Muscle of leg (tissue), 16 donors: ENCODE results near the gene GAL3ST1. TPM values are rescaled to one million over a fixed set of nuclear protein-coding genes. Genes with fewer than 3 reads are reported as not detected.
A peak's percentile ranks its signal among the peaks of the same experiment; 100 is the strongest.
"Not testable (repeated sequence)": the region's sequence is repeated elsewhere in the genome, so short reads cannot be mapped to it uniquely, and the experiment has no call there.

Experiments
- DNase-seq: peaks from one replicate; pipeline ENCODE4 v3.0.0; 2013
- H3K27ac ChIP-seq: one replicate; pipeline ENCODE4 v1.5.1; 2013; ENCODE audit warnings: mild to moderate bottlenecking, low read length, control low read depth
- H3K27me3 ChIP-seq: one replicate; pipeline ENCODE4 v1.6.1; 2013; ENCODE audit warnings: low read length; ENCODE audit not compliant: control insufficient read depth, insufficient read depth
- H3K36me3 ChIP-seq: one replicate; pipeline ENCODE4 v1.6.1; 2013; ENCODE audit warnings: low read length; ENCODE audit not compliant: control insufficient read depth, insufficient read depth
- H3K4me1 ChIP-seq: one replicate; pipeline ENCODE4 v1.6.1; 2013; ENCODE audit warnings: low read length; ENCODE audit not compliant: control insufficient read depth, insufficient read depth
- H3K4me3 ChIP-seq: one replicate; pipeline ENCODE4 v1.5.1; 2013; ENCODE audit warnings: low read length, control low read depth
- H3K9me3 ChIP-seq: replicated peaks from 2 replicates; pipeline ENCODE4 v1.6.1; 2013; ENCODE audit warnings: low read depth, low read length; ENCODE audit not compliant: control insufficient read depth
- WGBS: methylation state at CpG from one replicate; pipeline ENCODE4 v1.1.5; 2013; ENCODE audit warnings: missing lambda C conversion rate; ENCODE audit not compliant: insufficient coverage; 5-methylcytosine and 5-hydroxymethylcytosine counted together
- long read RNA-seq, 11 donors: transcript quantifications; one replicate each; lab custom pipeline, GENCODE V29; 2026
- polyA plus RNA-seq, 8 donors: library from polyadenylated mRNA; unstranded; fragments of 120-200 nt; gene quantifications; one replicate each; pipeline versions ENCODE4 v1.2.1 to v1.2.3, GENCODE V29; 2013; ENCODE audit warnings: inconsistent platforms in 1 of 8, low replicate concordance in 1 of 8; ENCODE audit not compliant: insufficient read length in 8 of 8, insufficient read depth in 1 of 8
- total RNA-seq: library from RNA; stranded (reverse); fragments of 120-200 nt; gene quantifications from one replicate; pipeline ENCODE4 v1.2.4, GENCODE V29; 2013

Gene GAL3ST1
- 3.0 TPM for total RNA-seq
- polyA plus RNA-seq: 10 to 100 TPM in 1 of 8 donors, 1 to 10 TPM in 7; 4.1 to 10.0 (median 5.2) TPM
- long read RNA-seq, donor 1, partial matches to known transcripts: 0 of 1 reads
- long read RNA-seq, donor 1, other reads (novel, unspliced or antisense): 0 of 1 reads
- long read RNA-seq, donor 2, partial matches to known transcripts: 0 of 1 reads
- long read RNA-seq, donor 2, other reads (novel, unspliced or antisense): 0 of 1 reads
- long read RNA-seq, donor 3, partial matches to known transcripts: 0 of 4 reads
- long read RNA-seq, donor 3, other reads (novel, unspliced or antisense): 0 of 4 reads
- long read RNA-seq, donor 4, partial matches to known transcripts: 0 of 5 reads
- long read RNA-seq, donor 4, other reads (novel, unspliced or antisense): 0 of 5 reads
- long read RNA-seq, donor 5, partial matches to known transcripts: 0 of 8 reads
- long read RNA-seq, donor 5, other reads (novel, unspliced or antisense): 0 of 8 reads
- long read RNA-seq, donor 6, partial matches to known transcripts: 0 of 4 reads
- long read RNA-seq, donor 6, other reads (novel, unspliced or antisense): 0 of 4 reads
- long read RNA-seq, donor 7, partial matches to known transcripts: 0 of 2 reads
- long read RNA-seq, donor 7, other reads (novel, unspliced or antisense): 0 of 2 reads
- long read RNA-seq, donor 8, partial matches to known transcripts: 0 of 2 reads
- long read RNA-seq, donor 8, other reads (novel, unspliced or antisense): 0 of 2 reads
- long read RNA-seq, donor 9, partial matches to known transcripts: 0 of 3 reads
- long read RNA-seq, donor 9, other reads (novel, unspliced or antisense): 0 of 3 reads
- long read RNA-seq, donor 10, partial matches to known transcripts: 0 of 1 reads
- long read RNA-seq, donor 10, other reads (novel, unspliced or antisense): 0 of 1 reads
- long read RNA-seq, donor 11: 0 reads

- H3K27me3 ChIP-seq: peaks cover 18% of the 10 kb centered on the region
- peaks cover 40% of the 10 kb centered on the region for H3K36me3 ChIP-seq
- peak within 1 kb of the TSS; percentile 32 for H3K4me3 ChIP-seq
- H3K4me1 ChIP-seq: peaks cover 36% of the 10 kb centered on the region
- H3K27ac ChIP-seq: peak within 1 kb of the TSS; percentile 83
- DNase-seq: no peak
- 1% methylated on average over 62 of the region's 75 CpGs for WGBS
- no peaks in the 10 kb centered on the region for H3K9me3 ChIP-seq
These were observed at the start of gene GAL3ST1 for GRCh38 chr22:30574095-30574981. Gene GAL3ST1, minus strand, starts transcription at chr22:30574665. Its CDS starts 17,273 bp downstream, at chr22:30557392.

- not testable (repeated sequence) for H3K9me3 ChIP-seq, H3K27ac ChIP-seq, DNase-seq, H3K4me3 ChIP-seq, H3K27me3 ChIP-seq, H3K4me1 ChIP-seq
- no CpG with 5 or more reads among the region's 6 CpGs for WGBS
- H3K36me3 ChIP-seq: peaks cover 14% of the 10 kb centered on the region
These were observed 45.4 kb upstream of the GAL3ST1 start for GRCh38 chr22:30619909-30620308.

- 90% methylated on average over 2 of the region's 6 CpGs for WGBS
- Histone ChIP-seq H3K9me3 (no peaks in the 10 kb centered on the region), H3K27me3 (no peaks in the 10 kb centered on the region), H3K4me3 (no peak overlapping the region), H3K4me1 (no peaks in the 10 kb centered on the region), H3K36me3 (peaks cover 21% of the 10 kb centered on the region), H3K27ac (no peak overlapping the region)
- DNase-seq: no peak
These were observed 43.4 kb upstream of the GAL3ST1 start for GRCh38 chr22:30617819-30618218.

GRCh38 chr22:30615543-30615954, 41.1 kb upstream of the GAL3ST1 start:
- 85% methylated on average over 6 of the region's 7 CpGs for WGBS
- peaks cover 24% of the 10 kb centered on the region for H3K36me3 ChIP-seq

GRCh38 chr22:30614879-30615278, 40.4 kb upstream of the GAL3ST1 start:
- Histone ChIP-seq H3K4me3 (no peak overlapping the region), H3K36me3 (peaks cover 19% of the 10 kb centered on the region), H3K27ac (no peak overlapping the region), H3K27me3 (no peaks in the 10 kb centered on the region), H3K9me3 (no peaks in the 10 kb centered on the region), H3K4me1 (peaks cover 1% of the 10 kb centered on the region)
- DNase-seq: no peak

More at GRCh38 chr22:30615543-30615954, 41.1 kb upstream of the GAL3ST1 start:
- Histone ChIP-seq H3K9me3 (no peaks in the 10 kb centered on the region), H3K27me3 (no peaks in the 10 kb centered on the region), H3K4me3 (no peak overlapping the region), H3K27ac (no peak overlapping the region), H3K4me1 (no peaks in the 10 kb centered on the region)
- DNase-seq: no peak

- 88% methylated on average over 1 of the region's 7 CpGs for WGBS
- Histone ChIP-seq H3K36me3 (peaks cover 17% of the 10 kb centered on the region), H3K9me3 (no peaks in the 10 kb centered on the region), H3K4me1 (peaks cover 6% of the 10 kb centered on the region), H3K4me3 (no peak overlapping the region), H3K27ac (no peak overlapping the region), H3K27me3 (no peaks in the 10 kb centered on the region)
- DNase-seq: no peak
These were observed 39.8 kb upstream of the GAL3ST1 start for GRCh38 chr22:30614268-30614667.

- H3K36me3 ChIP-seq: peaks cover 14% of the 10 kb centered on the region
These were observed 38.3 kb upstream of the GAL3ST1 start for GRCh38 chr22:30612789-30613188.

GRCh38 chr22:30611197-30611596, 36.7 kb upstream of the GAL3ST1 start:
- WGBS: 94% methylated on average over 3 of the region's 3 CpGs
- peaks cover 14% of the 10 kb centered on the region for H3K36me3 ChIP-seq
- H3K27me3 ChIP-seq: no peaks in the 10 kb centered on the region
- H3K9me3 ChIP-seq: no peaks in the 10 kb centered on the region
- no peak overlapping the region for H3K27ac ChIP-seq
- no peak overlapping the region for H3K4me3 ChIP-seq
- no peak for DNase-seq
- H3K4me1 ChIP-seq: peaks cover 32% of the 10 kb centered on the region

More at GRCh38 chr22:30612789-30613188, 38.3 kb upstream of the GAL3ST1 start:
- whole genome bisulfite sequencing: 92% methylated on average over 5 of the region's 8 CpGs
- no peaks in the 10 kb centered on the region for H3K27me3 ChIP-seq
- no peak for DNase-seq
- no peaks in the 10 kb centered on the region for H3K9me3 ChIP-seq
- H3K4me3 ChIP-seq: no peak overlapping the region
- no peak overlapping the region for H3K27ac ChIP-seq
- H3K4me1 ChIP-seq: peaks cover 19% of the 10 kb centered on the region

GRCh38 chr22:30610299-30610698, 35.8 kb upstream of the GAL3ST1 start:
- no peak overlapping the region for H3K4me3 ChIP-seq
- 57% methylated on average over 5 of the region's 7 CpGs for WGBS
- no peak for DNase-seq
- H3K36me3 ChIP-seq: peaks cover 10% of the 10 kb centered on the region
- H3K27ac ChIP-seq: no peak overlapping the region
- peaks cover 37% of the 10 kb centered on the region for H3K4me1 ChIP-seq
- no peaks in the 10 kb centered on the region for H3K9me3 ChIP-seq
- H3K27me3 ChIP-seq: no peaks in the 10 kb centered on the region
